NCI-H526 (cell line): ENCODE results near the gene ALK.

Source experiments
- DNase-seq, 2 experiments: peaks; one replicate each; lab custom pipeline; 2025; lab: John Stamatoyannopoulos, UW

Gene ALK

DNA sequence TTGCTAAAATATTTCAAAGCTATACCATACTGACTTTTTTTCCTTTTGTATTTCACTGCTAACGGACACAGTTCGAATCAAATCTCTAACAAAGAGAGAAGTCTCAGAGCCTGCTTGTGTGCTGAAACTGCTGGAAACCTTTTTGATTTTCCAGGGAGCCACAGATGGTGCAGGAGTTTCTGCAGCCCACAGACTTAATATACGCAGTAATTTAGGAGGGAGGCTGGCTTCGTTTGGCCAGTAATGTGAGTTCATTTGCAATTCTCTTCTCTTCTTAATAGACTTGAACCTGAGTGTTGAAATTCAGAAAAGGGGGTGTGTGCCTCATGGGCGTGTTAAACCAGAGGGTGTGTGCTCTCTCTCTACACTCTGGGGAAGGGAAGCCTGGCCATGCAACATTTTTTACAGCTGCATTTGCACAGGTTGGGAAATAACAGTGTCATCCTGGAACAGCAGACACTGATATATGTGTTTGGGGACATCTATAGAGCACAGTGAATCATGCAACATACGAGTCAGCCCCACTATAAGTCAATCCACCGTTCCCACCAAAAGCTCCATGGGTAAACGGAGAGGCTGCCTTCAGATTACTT is 473.2 kb downstream of the ALK start:
- DNase-seq = no peak

DNA sequence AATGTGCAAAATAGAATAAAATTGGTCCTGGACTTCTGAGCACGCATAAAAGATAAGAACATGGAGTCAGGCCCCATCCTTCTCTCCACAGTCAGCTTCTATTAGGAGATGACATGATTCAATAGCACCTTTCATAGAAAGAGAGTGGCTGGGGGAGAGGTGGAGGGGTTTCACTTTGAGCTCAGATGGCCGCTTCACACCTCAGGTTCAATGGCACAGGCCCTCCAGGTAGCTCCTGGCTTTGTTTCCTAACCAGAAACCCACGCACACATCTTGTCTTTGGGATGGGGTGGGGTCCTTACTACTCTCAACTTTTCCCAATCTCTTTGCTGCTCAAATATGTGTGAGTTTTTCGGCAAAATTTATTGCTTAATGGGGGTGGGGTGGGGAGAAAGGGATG is 473.9 kb downstream of the ALK start:
- no peak for DNase-seq

DNA sequence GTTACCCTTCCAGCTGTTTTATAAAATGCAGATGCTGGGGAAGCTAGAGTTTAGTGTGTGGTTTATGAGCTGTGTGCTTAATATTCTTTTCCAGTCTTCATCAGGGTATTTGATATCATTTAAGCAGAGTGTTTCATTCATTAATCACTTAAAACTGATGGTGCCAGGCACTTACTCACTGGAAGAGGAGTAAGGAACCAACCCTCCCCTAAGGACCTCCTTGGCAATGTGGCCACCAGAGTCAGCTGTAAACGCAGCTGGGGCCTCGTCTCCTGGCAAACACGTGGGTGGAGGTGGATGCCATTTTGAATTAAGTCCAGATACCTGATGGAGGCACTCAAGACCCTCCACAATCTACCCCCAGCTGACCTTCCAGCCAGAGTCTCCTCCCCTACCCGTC is 474.5 kb downstream of the ALK start:
- no peak for DNase-seq

DNA sequence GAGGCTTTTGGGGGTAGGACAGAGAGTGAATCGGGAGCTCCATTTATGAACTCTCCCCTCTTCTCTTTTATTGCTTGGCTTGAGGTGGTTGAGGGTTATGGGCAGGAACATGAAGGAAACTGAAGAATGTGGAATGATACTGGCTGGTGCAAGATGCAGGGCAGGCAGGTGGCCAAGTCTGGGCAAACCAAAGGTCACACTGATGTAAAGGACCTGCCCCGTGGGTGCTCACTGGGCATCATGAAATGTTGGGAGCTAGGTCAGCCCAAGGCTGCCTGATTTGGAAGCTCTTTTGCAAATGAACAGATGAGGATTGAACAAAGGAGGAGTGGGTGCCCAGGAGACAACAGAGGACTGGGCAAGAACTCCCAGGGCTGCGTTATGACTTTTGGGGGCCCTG is 477.2 kb downstream of the ALK start:
- no peak for DNase-seq

DNA sequence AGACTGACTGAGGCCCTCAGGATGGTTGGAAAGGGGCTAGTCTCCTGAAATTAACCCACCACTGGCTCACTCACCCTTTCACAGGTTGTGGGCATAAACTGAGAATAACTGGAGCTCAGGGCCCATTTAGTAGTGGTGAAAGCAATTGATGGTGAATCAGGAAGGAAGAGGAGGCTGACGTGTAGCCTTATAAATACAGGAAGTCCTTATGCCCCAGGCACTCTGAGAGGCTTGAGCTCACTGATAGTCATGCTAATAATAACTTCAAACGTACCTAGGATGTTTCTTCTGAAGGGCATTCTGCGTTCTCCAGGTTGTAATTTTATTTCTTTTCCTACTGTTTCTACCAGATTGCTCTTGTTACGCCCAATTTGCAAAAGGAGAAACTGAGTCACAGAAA is 477.8 kb downstream of the ALK start:
- DNase-seq = no peak

DNA sequence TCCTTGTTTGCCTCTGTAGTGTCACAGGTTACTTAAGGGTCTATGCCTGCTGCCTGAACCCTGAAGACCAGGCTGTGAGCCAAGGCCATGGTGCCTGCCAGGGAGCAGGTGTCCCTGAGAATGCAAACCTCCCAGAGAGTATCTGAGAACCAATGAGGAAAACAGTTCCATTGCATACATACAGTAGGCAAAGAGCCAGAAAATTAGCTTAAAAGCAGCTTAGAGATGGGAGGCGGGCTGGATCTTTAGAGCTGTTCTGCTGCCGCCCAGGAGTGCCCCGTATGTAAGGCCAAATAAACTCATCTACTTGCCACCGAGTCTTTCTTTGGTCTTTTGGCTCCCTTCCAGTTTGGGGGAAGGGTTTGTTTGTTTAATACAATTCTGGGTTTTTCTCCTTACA is 478.2 kb downstream of the ALK start:
- no peak for DNase-seq

DNA sequence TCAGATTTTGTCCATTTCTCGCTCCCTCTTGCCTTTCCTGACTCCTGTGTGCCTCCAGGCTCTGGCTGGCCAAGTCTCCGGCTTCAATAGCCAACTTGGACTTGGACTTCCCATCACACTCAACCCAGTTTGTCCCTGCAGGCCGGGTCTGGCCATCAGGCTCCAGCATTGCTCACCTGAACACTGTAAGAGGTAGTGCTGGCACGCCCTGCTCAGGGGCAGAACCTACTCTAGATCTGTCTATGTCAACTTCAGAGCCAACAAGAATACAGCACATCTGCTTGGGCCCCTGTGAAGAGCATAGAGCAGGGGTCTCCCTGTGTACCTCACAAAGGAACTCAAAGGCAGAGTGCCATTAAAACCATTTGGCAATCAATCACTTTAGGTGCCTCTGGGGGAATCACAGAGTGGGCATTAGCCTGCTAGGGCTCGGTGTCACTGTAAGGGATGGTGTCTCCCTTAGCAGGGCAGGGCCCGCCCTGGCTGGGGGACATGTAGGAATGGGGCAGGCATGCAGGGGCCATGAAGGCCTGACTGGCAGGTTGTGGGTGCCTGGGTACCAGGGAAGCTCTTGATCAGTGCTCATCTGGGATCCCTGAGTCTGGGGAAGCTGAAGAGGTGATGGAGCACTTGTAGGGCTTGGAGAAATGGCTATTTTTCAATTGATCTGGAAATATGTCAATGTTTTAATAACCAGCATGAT is 480.3 kb downstream of the ALK start:
- no peak for DNase-seq

DNA sequence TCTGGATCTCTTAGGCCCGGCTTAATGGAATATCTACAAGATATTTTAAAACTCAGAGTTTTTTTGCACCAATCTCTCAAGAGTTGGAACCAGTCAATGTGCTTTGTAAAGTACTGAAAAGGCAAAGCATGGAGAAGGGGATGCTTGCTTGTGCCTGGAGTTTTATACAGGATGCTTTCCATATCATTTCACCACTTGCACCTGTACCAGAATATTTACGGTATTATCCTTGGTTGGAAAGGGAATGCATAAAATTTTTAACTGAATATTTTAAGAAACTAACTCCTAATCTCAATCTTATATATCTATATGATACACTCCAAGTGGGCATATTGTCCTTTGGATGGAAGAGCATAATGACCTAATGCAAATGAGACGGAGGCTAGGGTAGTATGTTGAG is 487.5 kb downstream of the ALK start:
- no peak for DNase-seq

DNA sequence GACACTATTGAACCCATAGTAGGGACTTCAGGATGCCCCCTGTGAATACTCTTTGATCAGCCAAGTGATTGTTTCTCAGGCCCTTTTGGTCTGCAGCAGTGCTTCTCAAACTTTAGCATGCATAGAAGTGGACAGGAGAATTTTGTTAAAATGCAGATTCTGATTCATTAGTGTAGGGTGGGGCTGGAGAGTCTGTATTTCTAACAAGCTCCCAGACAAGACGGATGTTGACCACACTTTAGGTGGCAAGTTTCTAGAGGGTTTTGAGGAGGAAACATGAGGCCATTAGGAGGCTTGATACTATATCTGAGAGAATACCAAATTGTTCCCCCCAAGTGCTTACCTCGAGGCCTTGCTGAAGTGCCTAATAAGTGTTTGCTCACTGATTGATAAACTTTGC is 488.3 kb downstream of the ALK start:
- no peak for DNase-seq

DNA sequence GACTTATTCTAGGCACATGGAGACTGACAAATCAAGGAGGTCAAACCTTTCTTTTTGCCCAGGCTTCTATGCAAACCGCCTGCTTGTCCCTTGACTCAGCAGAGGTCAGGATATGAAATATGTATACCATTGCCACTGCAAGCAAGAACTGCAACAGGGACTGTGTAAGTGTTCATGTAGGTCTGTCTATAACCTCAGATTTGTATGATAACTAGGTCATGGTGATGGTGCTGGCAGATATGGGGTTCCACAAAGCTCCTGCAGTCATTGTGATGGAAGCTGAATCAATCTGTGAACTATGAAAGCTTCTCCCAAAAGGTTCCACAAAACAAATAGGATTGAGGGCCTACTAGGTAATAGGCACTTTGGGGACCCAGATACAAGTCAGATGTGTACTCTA is 489.9 kb downstream of the ALK start:
- DNase-seq = no peak

DNA sequence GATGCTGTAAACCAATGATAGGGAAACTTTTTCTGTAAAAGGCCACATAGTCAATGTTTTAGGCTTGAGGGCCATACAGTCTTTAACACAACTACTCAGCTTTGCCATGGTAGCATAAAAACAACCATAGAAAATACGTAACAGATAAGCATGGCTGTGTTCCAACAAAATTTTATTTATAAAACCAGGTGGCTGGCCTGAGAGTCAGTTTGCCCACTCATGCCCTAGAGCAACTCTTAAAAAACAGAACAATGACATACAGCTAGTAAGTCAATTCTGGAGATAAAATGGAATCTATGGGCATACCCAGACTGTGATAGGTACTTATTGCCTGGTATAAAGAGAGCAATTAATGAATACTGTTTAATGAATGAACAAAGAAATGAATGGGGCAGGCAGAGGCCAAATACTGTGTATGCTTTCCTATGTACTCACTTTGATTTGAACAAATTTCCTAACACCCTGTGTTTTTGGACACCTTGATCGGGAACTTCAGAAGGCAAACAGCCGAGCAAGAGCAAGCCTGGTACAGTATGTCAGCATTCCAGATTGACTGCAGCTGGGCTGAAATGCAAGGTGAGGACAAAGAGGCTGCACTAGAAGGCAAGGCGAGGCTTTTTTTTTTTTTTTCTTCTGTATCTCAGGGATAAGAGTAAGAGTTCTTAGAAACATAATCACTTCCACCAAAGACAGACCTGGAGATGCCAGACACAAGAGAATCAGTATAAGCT is 490.8 kb downstream of the ALK start:
- DNase-seq = no peak

DNA sequence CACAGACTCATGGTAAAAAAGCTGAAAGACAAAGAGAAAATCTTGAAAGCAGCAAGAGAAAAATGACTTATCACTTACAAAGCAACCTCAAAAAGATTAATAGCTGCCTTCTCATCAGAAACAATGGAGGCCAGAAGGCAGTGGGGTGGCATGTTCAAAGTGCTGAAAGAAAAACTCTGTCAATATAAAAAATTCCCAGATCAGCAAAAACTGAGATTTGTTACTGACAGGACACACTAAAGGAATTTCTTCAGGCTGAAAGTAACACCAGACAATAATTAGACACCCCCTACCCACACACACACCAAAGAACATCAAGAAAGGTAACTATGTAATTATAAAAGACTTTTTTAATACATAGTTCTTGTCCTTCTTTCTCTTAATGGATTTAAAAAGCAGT is 495.0 kb downstream of the ALK start:
- DNase-seq = no peak

DNA sequence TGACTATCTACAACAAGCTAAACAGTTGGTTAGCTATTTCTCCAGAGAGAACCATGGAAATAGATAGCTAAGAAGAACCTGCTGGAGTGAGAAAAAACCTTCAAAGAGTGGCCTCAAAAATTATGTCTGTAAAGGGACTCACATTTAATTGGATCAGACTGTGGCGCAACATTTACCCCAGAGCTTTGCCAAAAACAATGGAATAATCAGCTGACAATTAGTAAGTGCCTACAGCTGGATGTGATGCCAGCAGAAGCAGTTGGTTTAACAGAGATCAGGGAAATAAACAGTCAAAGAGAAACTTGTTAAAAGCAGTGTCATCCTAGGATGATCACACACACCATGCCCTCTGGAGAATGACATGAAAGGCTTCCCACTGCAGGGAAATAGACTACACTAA is 495.5 kb downstream of the ALK start:
- no peak for DNase-seq

DNA sequence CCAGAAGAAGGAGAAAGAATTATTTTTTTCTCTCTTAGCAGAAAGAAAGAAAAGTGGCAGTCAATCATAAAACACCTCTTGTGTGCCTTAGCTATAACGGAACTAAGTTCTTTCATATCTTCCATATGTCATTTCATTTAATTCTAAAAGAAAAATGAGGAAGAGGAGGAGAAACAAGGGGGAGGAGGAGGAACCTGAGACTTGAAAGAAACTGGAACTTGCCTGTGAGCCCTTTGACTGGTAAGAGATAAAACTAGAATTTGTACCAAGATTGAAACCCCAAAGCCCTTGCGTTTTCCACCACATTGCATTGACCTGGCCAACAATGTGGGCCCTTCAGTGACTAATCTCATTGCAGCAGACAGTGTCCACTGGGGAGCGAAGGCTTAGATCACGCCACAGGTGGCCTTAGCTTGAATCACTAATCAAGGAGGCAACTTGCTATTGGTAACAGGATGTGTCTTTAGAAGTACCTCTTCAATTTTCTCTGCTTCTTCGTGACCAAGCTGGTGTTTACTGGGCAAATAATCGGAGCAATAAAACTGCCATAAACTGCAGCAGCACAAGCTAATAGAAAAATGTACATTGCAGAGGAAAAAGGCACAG is 498.2 kb downstream of the ALK start:
- no peak for DNase-seq

DNA sequence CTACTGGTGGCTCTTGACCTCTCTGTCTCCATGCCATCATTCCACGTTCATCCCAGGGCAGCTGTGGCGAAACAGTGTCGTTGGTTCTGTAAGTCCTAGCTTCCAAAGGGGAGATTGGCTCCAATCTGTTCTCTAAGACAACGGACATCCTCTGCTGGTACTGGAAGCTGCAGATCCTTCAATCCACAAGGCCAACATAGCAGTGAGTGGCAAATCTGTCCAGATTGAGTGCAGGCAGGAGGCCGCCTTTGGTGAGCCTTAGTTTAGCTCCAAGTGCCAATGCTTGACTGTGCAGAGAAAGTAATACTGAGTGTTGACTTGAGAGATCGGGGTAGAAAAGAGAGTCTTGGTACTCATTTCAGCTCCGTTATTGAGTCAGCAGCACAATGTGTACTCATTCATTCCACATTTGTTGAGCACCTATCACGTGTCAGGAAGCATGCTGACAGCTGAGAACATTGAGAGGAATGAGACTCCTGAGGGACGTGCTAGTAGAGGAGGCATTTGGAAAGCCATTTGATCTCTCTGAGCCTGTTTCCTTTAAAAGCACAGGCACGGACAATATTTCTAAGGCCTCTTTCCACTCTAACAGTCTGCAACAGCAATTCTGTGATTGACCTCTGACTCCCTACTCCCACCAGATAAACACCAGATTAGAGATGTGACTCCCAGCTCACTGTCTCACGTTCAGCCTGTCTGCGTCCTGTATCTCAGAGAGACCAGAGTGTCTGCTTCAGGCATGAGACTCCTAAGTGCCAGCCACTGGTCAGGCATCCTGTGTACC is 500.2 kb downstream of the ALK start:
- no peak for DNase-seq

DNA sequence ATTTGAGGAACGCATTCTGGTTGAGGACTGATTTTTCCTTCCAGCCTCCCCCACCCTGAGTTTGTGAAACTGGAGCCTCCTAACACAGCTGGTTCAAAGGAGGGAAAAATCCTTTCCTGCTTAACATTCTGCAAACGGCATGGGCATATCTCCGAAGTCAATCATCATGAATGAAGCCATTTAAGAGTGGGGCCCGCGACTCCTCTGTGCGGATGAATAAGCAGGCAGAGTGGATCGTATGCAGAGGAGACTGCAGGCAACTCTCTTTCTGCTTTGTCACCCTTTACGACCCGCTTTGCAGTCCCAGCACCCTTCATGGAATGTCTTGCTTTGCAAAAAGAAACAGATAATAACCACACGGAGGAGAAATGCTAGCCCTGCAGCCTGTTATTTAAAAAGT is 500.9 kb downstream of the ALK start:
- DNase-seq = no peak

DNA sequence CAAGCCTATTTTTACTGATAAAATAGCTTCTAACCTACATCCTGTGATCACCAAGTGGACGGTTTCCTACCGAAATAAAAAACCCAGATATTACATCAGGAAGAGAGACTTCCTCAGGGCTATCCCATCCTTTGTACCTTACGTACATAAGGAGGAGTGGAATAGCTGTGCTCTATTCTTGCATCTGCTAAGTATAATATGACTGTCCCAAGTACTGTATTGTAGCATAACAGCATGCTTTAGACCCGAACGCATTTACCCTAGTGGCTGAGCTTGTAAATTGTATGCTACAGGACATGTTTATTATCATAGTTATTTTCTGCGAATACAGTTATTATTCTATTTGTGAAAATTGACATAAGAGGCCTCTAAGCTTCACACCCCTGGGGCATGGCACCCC is 503.8 kb downstream of the ALK start:
- no peak for DNase-seq

DNA sequence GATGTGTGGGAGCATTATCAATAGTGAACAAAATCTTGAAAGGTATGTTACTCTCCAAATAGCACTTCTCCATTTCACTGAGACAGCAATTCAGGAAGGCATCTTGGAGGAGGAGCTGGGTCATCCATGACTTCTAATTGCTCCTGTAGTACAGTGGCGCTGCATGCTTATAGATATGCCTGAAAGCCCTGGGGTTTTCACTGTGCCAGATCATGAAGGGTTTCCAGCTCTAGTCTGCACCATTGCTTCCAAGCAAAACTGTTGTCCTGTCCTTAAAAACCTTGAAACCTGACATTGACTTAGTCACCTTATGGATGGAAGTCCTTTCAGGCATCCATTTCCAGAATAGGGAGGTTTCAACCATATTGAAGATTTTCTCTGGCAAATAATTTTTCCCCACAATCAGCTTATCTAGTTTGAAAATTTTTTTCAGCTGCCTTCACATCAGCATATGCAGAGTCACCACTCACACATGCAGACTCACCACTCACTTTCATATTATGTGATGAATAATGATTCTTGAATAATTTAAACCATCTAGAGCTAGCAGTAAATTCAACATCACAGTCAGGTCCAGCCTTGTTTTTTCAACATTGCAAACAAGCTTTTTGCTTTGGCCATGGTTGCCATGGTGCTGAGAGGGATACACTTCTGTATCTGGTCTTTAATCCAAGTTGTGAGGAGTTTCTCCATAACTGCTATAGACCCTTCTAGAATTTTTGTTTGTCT is 509.0 kb downstream of the ALK start:
- no peak for DNase-seq

DNA sequence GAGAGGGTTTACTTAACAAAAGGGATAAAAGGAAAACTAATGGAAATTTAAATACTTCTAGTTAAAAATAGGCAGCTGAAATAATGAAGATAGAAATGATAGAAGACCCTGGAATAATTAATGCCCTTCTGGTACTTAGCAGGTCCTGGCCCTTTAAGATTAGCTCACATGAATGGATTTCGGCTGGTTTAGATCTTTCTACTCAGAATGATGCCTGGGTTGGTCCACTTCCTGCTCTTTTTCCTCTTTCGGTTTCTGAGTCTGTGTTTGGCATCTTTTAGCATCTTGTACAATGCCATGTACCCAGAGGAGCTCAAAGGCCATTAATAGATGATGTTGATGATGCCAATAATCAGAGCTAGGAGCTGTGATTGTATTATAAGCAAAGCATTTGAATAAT is 515.7 kb downstream of the ALK start:
- DNase-seq = no peak

DNA sequence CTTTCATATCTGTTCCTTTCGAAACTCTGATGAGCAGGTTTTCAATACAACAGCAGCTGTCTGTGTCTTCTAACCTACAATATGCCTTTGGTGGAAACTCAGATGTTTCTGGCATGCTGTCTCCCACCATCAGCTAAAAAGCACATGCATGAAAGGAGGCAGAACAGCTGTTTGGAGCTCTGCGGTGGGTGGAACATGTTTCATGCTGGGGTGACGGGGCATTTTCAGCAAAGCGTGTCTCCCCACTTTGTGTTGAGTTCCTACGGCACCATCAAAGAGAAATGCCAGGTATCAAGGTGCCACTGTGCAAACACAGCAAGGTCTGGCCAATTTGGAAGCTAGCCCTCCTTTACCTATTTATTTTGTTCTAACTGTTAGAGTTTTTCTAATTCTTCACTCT is 516.1 kb downstream of the ALK start:
- DNase-seq = no peak

DNA sequence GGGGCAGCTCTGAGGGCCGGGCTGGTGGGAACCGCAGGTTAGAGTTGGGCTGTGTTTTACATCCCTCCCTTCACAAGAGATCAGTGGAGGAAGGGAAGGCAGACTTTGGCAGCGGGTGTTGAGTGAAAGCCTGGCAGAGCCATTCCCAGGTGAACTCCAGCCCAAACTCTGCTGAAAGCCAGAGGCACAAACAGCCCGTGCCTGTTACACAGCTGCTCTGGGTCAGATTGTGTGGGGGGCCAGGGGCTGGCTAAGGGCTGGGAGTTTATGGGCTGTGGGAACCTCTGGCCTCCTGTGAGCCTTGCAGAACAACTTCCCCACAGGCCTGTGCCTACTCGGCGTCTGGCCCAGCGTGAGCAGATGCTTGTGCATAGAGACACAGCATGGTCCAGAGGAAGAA is 519.4 kb downstream of the ALK start:
- no peak for DNase-seq
